Ovary (tissue), 3 donors: ENCODE measurements around the gene DPYSL3.

Experiments
- EP300 ChIP-seq: sonication (generic); formaldehyde crosslinking; IDR thresholded peaks from one replicate; pipeline ENCODE4 v1.6.1; 2017; ENCODE audit warnings: antibody characterized with exemption
- POLR2A ChIP-seq: fragments of 450-650 bp; IDR thresholded peaks from one replicate; pipeline ENCODE4 v1.6.1; 2017; ENCODE audit warnings: antibody characterized with exemption, mild to moderate bottlenecking, moderate library complexity
- TF ChIP-seq, protein P1 (sequence below), 3 donors: fragments of 450-650 bp in 2 of 3; fragments of 200-600 bp in 1 of 3; IDR thresholded peaks; one replicate each; pipeline versions ENCODE4 v1.5.1 to v1.8.0; 2016 to 2022; ENCODE audit warnings: antibody characterized with exemption in 3 of 3, mild to moderate bottlenecking in 1 of 3
- donor health status: DM: no; HTN: no; CAD: no.

DNA sequence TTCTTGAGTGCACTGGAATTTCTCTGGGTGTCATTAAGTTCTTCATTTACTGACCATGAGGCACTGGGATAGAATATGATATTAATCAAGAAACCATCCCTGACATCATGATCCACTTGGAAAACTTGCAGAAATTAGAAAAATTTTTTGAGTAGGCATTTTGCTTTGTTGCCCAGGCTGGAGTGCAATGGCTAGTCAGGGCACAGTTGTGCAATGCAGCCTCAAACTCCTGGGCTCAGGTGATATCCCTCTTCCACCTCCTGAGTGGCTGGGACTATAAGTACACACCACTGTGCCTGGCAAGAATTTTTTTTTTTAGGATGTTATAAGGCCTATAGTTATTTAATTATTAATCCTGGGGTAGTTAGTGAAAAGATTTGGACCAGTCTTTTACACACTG lies 168.5 kb downstream of the DPYSL3 start:
- TF ChIP-seq, protein P1, sequence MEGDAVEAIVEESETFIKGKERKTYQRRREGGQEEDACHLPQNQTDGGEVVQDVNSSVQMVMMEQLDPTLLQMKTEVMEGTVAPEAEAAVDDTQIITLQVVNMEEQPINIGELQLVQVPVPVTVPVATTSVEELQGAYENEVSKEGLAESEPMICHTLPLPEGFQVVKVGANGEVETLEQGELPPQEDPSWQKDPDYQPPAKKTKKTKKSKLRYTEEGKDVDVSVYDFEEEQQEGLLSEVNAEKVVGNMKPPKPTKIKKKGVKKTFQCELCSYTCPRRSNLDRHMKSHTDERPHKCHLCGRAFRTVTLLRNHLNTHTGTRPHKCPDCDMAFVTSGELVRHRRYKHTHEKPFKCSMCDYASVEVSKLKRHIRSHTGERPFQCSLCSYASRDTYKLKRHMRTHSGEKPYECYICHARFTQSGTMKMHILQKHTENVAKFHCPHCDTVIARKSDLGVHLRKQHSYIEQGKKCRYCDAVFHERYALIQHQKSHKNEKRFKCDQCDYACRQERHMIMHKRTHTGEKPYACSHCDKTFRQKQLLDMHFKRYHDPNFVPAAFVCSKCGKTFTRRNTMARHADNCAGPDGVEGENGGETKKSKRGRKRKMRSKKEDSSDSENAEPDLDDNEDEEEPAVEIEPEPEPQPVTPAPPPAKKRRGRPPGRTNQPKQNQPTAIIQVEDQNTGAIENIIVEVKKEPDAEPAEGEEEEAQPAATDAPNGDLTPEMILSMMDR (IDR thresholded peaks at IDR 0.05), result no peak
- TF ChIP-seq EP300 (no peak), POLR2A (no peak)
